K562 (cell line): ENCODE data around the gene CGREF1. TPM values are rescaled to one million over a fixed set of nuclear protein-coding genes. Genes with fewer than 3 reads are reported as not detected.

Experiments used
- ELF1 ChIP-seq: fragments of 200-800 bp; sonication (Bioruptor generic); IDR thresholded peaks from 2 replicates; pipeline ENCODE4 v1.6.1; 2016; ENCODE audit warnings: missing genetic modification characterization, missing compliant biosample characterization
- KDM5B ChIP-seq: fragments of 200-600 bp; sonication (generic); IDR thresholded peaks from 2 replicates; pipeline ENCODE4 v1.6.1; 2012; ENCODE audit warnings: low read depth, mild to moderate bottlenecking, moderate library complexity, low read length, control low read depth, inconsistent platforms; ENCODE audit not compliant: insufficient replicate concordance
- KLF16 ChIP-seq: IDR thresholded peaks from 2 replicates; pipeline ENCODE4 v1.6.1; 2016; ENCODE audit warnings: antibody characterized with exemption
- KLF6 ChIP-seq: fragments of 250-450 bp; sonication (Bioruptor Pico); IDR thresholded peaks from 2 replicates; pipeline ENCODE4 v1.4.0; 2020; ENCODE audit warnings: mild to moderate bottlenecking, moderate library complexity, borderline replicate concordance
- RBFOX2 ChIP-seq: fragments of 200-400 bp; formaldehyde crosslinking; IDR thresholded peaks from 2 replicates; pipeline ENCODE4 v1.6.1; 2017; ENCODE audit warnings: low read depth, mild to moderate bottlenecking, low read length, moderate library complexity
- SREBF1 ChIP-seq: fragments of 150-350 bp; IDR thresholded peaks from 2 replicates; pipeline ENCODE4 v1.6.1; 2014; ENCODE audit warnings: antibody characterized with exemption, low read depth, low read length, borderline replicate concordance
- TEAD4 ChIP-seq, 2 experiments: sonication (generic) in 1 of 2; formaldehyde crosslinking in 1 of 2; IDR thresholded peaks; 2 replicates each; pipeline versions ENCODE4 v1.6.1 to v1.8.0; 2012 to 2022; ENCODE audit warnings: borderline replicate concordance in 1 of 2, inconsistent platforms in 1 of 2, low read length in 1 of 2, mild to moderate bottlenecking in 1 of 2, missing genetic modification reagents in 1 of 2
- YY1 ChIP-seq, 3 experiments: IDR thresholded peaks; 2 replicates each; pipeline ENCODE4 v1.6.1; 2011; ENCODE audit warnings: low read length in 2 of 3, mild to moderate bottlenecking in 2 of 3, moderate library complexity in 2 of 3, borderline replicate concordance in 1 of 3, control low read depth in 1 of 3, low read depth in 1 of 3; ENCODE audit not compliant: insufficient read depth in 3 of 3, insufficient replicate concordance in 2 of 3, control insufficient read depth in 1 of 3, insufficient read length in 1 of 3; ENCODE audit errors: extremely low read depth in 1 of 3
- ZBTB17 ChIP-seq: fragments of 450-650 bp; formaldehyde crosslinking; IDR thresholded peaks from 2 replicates; pipeline ENCODE4 v1.4.0; 2020; ENCODE audit warnings: mild to moderate bottlenecking
- ZBTB9 ChIP-seq: fragments of 450-650 bp; formaldehyde crosslinking; IDR thresholded peaks from 2 replicates; pipeline ENCODE4 v1.4.0; 2020; ENCODE audit warnings: mild to moderate bottlenecking, moderate library complexity
- ZFP91 ChIP-seq: sonication (generic); formaldehyde crosslinking; IDR thresholded peaks from 2 replicates; pipeline ENCODE4 v1.8.0; 2022; ENCODE audit warnings: mild to moderate bottlenecking, missing genetic modification reagents
- ZNF140 ChIP-seq: fragments of 250-450 bp; sonication (Bioruptor Pico); IDR thresholded peaks from 2 replicates; pipeline ENCODE4 v1.8.0; 2021; ENCODE audit warnings: moderate library complexity, mild to moderate bottlenecking, inconsistent platforms
- ZNF24 ChIP-seq: fragments of 450-650 bp; IDR thresholded peaks from 2 replicates; pipeline ENCODE4 v1.6.1; 2016
- ZNF79 ChIP-seq: fragments of 250-450 bp; sonication (Bioruptor Pico); IDR thresholded peaks from 2 replicates; pipeline ENCODE4 v1.4.0; 2020; ENCODE audit warnings: low read depth, mild to moderate bottlenecking, moderate library complexity
- ZSCAN29 ChIP-seq: fragments of 450-650 bp; IDR thresholded peaks from 2 replicates; pipeline ENCODE4 v1.6.1; 2017
- polyA plus RNA-seq, 8 experiments: library from polyadenylated mRNA; depleted of rRNA in 4 of 8; stranded (reverse) in 5 of 8; unstranded in 3 of 8; fragments of >200 nt; fragmentation: Nextera tagmentation in 2 of 8; fragmentation: Illumina TruSeq in 1 of 8; extraction: Ambion mirVana in 2 of 8; extraction: Trizol in 1 of 8; gene quantifications; 2 replicates each; pipeline versions ENCODE4 v1.2.1 to v1.2.3, GENCODE V29; 2011 to 2014; ENCODE audit warnings: inconsistent platforms in 1 of 8, missing spikeins in 1 of 8
- total RNA-seq, 7 experiments: library from RNA; depleted of rRNA in 6 of 7; stranded (reverse); fragments of >200 nt in 6 of 7; fragmentation: Illumina TruSeq in 2 of 7; extraction: Trizol in 2 of 7; gene quantifications; 2 replicates each; pipeline versions ENCODE4 v1.2.1 to v1.2.3, GENCODE V29; 2011 to 2021; ENCODE audit warnings: low replicate concordance in 1 of 7
- TF ChIP-seq, protein P1 (sequence below): fragments of 250-450 bp; sonication (Bioruptor Pico); IDR thresholded peaks from 2 replicates; pipeline ENCODE4 v1.4.0; 2020; ENCODE audit warnings: borderline replicate concordance
- TF ChIP-seq, protein P2 (sequence below): fragments of 250-450 bp; sonication (Bioruptor Pico); IDR thresholded peaks from 2 replicates; pipeline ENCODE4 v1.8.0; 2022; ENCODE audit warnings: inconsistent platforms

The CGREF1 gene
- total and polyA plus RNA-seq, 9 of the 15 experiments (the other 6 are each of a cell fraction or from before 2014, with no cell fraction given): 0.07 to 0.50 (median 0.37) TPM

GRCh38 chr2:27050996-27051901 is 67.7 kb downstream of the CGREF1 start, which contains the start of gene AGBL5 (continued):
- TF ChIP-seq ZFP91 (CRISPR knock-in tag): peak; percentile 78
- peak; percentile 77 for TF ChIP-seq ELF1 (tag)
- TF ChIP-seq YY1 (IDR thresholded peaks at IDR 0.05; ENCODE audit: borderline replicate concordance in 1 of 3, control insufficient read depth in 1 of 3, extremely low read depth in 1 of 3, insufficient read depth in 3 of 3, insufficient read length in 1 of 3, insufficient replicate concordance in 2 of 3, low read depth in 1 of 3, low read length in 2 of 3): peak; percentile 54 to 81 (median 75)
- peak; percentile 64; the same call in 1 of the 2 replicates for TF ChIP-seq TEAD4 (IDR thresholded peaks at IDR 0.05; ENCODE audit: low read length)
- no peak for TF ChIP-seq TEAD4 (CRISPR knock-in tag; IDR thresholded peaks at IDR 0.05; ENCODE audit: borderline replicate concordance)
- peak; percentile 90 for TF ChIP-seq RBFOX2
- no peak for TF ChIP-seq SREBF1
- TF ChIP-seq KLF16: no peak
- TF ChIP-seq ZBTB17 (CRISPR knock-in tag): no peak; the same call in 1 of the 2 replicates
- 0 out of 2 replicates have a peak, but pooled peaks have one; percentile 37 for TF ChIP-seq ZNF24
- peak; percentile 25; the same call in 1 of the 2 replicates for TF ChIP-seq ZBTB9 (CRISPR knock-in tag)
- TF ChIP-seq, protein P1, sequence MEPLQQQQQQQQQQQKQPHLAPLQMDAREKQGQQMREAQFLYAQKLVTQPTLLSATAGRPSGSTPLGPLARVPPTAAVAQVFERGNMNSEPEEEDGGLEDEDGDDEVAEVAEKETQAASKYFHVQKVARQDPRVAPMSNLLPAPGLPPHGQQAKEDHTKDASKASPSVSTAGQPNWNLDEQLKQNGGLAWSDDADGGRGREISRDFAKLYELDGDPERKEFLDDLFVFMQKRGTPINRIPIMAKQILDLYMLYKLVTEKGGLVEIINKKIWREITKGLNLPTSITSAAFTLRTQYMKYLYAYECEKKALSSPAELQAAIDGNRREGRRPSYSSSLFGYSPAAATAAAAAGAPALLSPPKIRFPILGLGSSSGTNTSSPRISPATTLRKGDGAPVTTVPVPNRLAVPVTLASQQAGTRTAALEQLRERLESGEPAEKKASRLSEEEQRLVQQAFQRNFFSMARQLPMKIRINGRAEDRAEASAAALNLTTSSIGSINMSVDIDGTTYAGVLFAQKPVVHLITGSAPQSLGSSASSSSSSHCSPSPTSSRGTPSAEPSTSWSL (CRISPR knock-in tag): peak; percentile 83; the same call in 1 of the 2 replicates
- TF ChIP-seq, protein P2, sequence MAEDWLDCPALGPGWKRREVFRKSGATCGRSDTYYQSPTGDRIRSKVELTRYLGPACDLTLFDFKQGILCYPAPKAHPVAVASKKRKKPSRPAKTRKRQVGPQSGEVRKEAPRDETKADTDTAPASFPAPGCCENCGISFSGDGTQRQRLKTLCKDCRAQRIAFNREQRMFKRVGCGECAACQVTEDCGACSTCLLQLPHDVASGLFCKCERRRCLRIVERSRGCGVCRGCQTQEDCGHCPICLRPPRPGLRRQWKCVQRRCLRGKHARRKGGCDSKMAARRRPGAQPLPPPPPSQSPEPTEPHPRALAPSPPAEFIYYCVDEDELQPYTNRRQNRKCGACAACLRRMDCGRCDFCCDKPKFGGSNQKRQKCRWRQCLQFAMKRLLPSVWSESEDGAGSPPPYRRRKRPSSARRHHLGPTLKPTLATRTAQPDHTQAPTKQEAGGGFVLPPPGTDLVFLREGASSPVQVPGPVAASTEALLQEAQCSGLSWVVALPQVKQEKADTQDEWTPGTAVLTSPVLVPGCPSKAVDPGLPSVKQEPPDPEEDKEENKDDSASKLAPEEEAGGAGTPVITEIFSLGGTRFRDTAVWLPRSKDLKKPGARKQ (CRISPR knock-in tag): no peak
- no peak for TF ChIP-seq KLF6 (CRISPR knock-in tag)
- peak; percentile 62; the same call in 1 of the 2 replicates for TF ChIP-seq ZSCAN29
- TF ChIP-seq ZNF79 (CRISPR knock-in tag): no peak
- TF ChIP-seq KDM5B: peak; percentile 56
- no peak for TF ChIP-seq ZNF140
